HG02870 (cell line): ENCODE data around the gene PLCH2.
"Not testable (repeated sequence)": the region's sequence is repeated elsewhere in the genome, so short reads cannot be mapped to it uniquely, and the experiment has no call there.

Source experiments
- ATAC-seq: cut with Tn5 transposase; IDR thresholded peaks from one replicate; pipeline ENCODE4 v1.9.1; 2021; ENCODE audit warnings: mild to moderate bottlenecking, moderate library complexity; ENCODE audit not compliant: unreplicated experiment

PLCH2 gene

GRCh38 chr1:2459102-2459753 is 16.9 kb upstream of the PLCH2 start:
- ATAC-seq: not testable (repeated sequence)

- no peak for ATAC-seq
Observed at GRCh38 chr1:2459757-2460156, 16.3 kb upstream of the PLCH2 start.

GRCh38 chr1:2460203-2460602 is 15.9 kb upstream of the PLCH2 start:
- ATAC-seq: no peak

- no peak for ATAC-seq
Observed at GRCh38 chr1:2460996-2461751, 14.9 kb upstream of the PLCH2 start.

- no peak for ATAC-seq
Observed at GRCh38 chr1:2462819-2463218, 13.3 kb upstream of the PLCH2 start.

GRCh38 chr1:2463396-2463795 is 12.7 kb upstream of the PLCH2 start:
- ATAC-seq: no peak

GRCh38 chr1:2465371-2466269 is 10.5 kb upstream of the PLCH2 start:
- ATAC-seq: no peak

GRCh38 chr1:2466270-2466665 is 9.8 kb upstream of the PLCH2 start:
- no peak for ATAC-seq

GRCh38 chr1:2466958-2467554 is 9.0 kb upstream of the PLCH2 start:
- no peak for ATAC-seq

- no peak for ATAC-seq
Observed at GRCh38 chr1:2468041-2468472, 8.0 kb upstream of the PLCH2 start.

GRCh38 chr1:2468540-2468939 is 7.5 kb upstream of the PLCH2 start:
- no peak for ATAC-seq

- ATAC-seq: no peak
Observed at GRCh38 chr1:2469103-2469940, 6.8 kb upstream of the PLCH2 start.

- no peak for ATAC-seq
Observed at GRCh38 chr1:2470290-2471158, 5.6 kb upstream of the PLCH2 start.

GRCh38 chr1:2471159-2471471 is 5.0 kb upstream of the PLCH2 start:
- no peak for ATAC-seq

- no peak for ATAC-seq
Observed at GRCh38 chr1:2471587-2472001, 4.5 kb upstream of the PLCH2 start.

GRCh38 chr1:2472109-2472508 is 4.0 kb upstream of the PLCH2 start:
- ATAC-seq: no peak

GRCh38 chr1:2472561-2473177 is 3.4 kb upstream of the PLCH2 start:
- no peak for ATAC-seq

GRCh38 chr1:2473198-2473597 is 2.9 kb upstream of the PLCH2 start:
- ATAC-seq: no peak
